ENCODE measurements around the gene ADIPOR1. TPM values are rescaled to one million over a fixed set of nuclear protein-coding genes. Genes with fewer than 3 reads are reported as not detected.
"Not testable (repeated sequence)": the region's sequence is repeated elsewhere in the genome, so short reads cannot be mapped to it uniquely, and the experiment has no call there.

Gene ADIPOR1
- total RNA-seq, 4 donors from 2014 or later: 68.6 to 95.1 (median 80.1) TPM

DNA sequence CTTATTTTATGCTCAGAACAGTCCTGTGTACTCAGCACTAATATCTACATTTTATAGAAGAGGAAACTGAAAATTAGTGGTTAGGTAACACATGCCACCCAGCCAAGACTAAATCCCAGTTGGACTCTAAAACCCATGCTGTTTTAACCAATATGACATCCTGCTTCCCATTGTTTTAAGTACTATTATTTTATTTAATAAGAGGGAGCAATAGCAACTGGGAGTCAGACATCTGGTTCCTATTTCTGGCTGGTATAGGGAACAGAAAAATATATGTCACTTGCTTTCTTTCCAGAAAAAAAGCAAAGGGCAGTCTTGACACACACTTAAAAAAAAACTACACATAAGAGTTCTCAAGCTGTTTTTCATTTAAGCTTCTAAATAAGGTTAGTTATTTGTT, 43.0 kb downstream of the ADIPOR1 start:
- no peaks in the 10 kb centered on the region for H3K4me1 ChIP-seq
- no peak for TF ChIP-seq CTCF (IDR thresholded peaks at IDR 0.05)
- no peak for TF ChIP-seq POLR2A (IDR thresholded peaks at IDR 0.05)
- no peak for TF ChIP-seq EP300 (IDR thresholded peaks at IDR 0.05)
- H3K36me3 ChIP-seq: peaks cover 0 to 97% (median 18%) of the 10 kb centered on the region in 3 donors
- no peak overlapping the region for H3K27ac ChIP-seq
- DNase-seq (ENCODE audit: low spot score in 2 of 2): no peak
- no peak overlapping the region for H3K4me3 ChIP-seq
- H3K9me3 ChIP-seq: no peaks in the 10 kb centered on the region
- no peaks in the 10 kb centered on the region for H3K27me3 ChIP-seq

DNA sequence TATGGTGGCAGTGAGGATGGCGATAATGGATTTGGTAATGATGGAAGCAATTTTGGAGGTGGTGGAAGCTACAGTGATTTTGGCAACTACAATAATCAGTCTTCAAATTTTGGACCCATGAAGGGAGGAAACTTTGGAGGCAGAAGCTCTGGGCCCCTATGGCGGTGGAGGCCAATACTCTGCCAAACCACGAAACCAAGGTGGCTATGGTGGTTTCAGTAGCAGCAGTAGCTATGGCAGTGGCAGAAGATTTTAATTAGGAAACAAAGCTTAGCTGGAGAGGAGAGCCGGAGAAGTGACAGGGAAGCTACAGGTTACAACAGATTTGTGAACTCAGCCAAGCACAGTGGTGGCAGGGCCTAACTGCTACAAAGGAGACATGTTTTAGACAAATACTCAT, 45.6 kb downstream of the ADIPOR1 start:
- H3K4me1 ChIP-seq; H3K27me3 ChIP-seq; H3K9me3 ChIP-seq; H3K27ac ChIP-seq; DNase-seq (ENCODE audit: low spot score in 2 of 2); H3K4me3 ChIP-seq: not testable (repeated sequence)
- peaks cover 0 to 99% (median 26%) of the 10 kb centered on the region in 3 donors for H3K36me3 ChIP-seq
- WGBS, 2 donors: 91 to 96% methylated on average over 4 of the region's 4 CpGs

DNA sequence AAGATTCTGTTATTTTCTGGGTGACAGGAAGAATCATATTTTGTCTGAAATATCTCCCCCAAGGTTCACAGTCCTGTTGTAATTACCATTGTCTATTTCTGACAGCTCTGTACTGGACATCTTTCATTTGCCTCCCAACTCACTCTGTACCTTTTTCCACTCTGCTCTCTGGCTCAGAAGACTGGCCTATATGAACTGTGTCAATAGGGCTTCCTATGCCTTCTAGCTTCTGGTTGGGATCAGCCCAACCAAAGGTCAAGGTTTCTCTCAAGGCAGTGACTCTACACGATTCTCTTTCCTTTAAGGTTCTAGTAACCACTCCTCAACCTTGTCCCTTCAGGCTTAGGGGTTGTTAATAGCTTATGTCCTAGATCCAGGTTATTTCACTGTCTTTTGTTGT, 48.6 kb downstream of the ADIPOR1 start:
- no peaks in the 10 kb centered on the region for H3K4me1 ChIP-seq
- no peaks in the 10 kb centered on the region for H3K27me3 ChIP-seq
- 78 to 79% methylated on average over 1 of the region's 1 CpG for WGBS, 2 donors
- DNase-seq (ENCODE audit: low spot score in 2 of 2): no peak
- TF ChIP-seq POLR2A (IDR thresholded peaks at IDR 0.05): no peak
- no peak for TF ChIP-seq CTCF (IDR thresholded peaks at IDR 0.05)
- no peak for TF ChIP-seq EP300 (IDR thresholded peaks at IDR 0.05)
- no peak overlapping the region for H3K27ac ChIP-seq
- H3K36me3 ChIP-seq: peaks cover 2 to 93% (median 13%) of the 10 kb centered on the region in 3 donors
- no peak overlapping the region for H3K4me3 ChIP-seq
- H3K9me3 ChIP-seq: no peaks in the 10 kb centered on the region

GRCh38 chr1:202908998-202909397, 49.1 kb downstream of the ADIPOR1 start:
- Histone ChIP-seq H3K4me1 (no peaks in the 10 kb centered on the region), H3K27me3 (no peaks in the 10 kb centered on the region), H3K27ac (no peak overlapping the region), H3K36me3 (peaks cover 2 to 93% (median 13%) of the 10 kb centered on the region in 3 donors), H3K4me3 (no peak overlapping the region), H3K9me3 (no peaks in the 10 kb centered on the region)
- 94 to 96% methylated on average over 6 of the region's 6 CpGs for WGBS, 2 donors
- DNase-seq (ENCODE audit: low spot score in 2 of 2): no peak
- no peak for TF ChIP-seq CTCF (IDR thresholded peaks at IDR 0.05)
- TF ChIP-seq EP300 (IDR thresholded peaks at IDR 0.05): no peak

GRCh38 chr1:202905331-202905730, 52.8 kb downstream of the ADIPOR1 start:
- no peak overlapping the region for H3K4me3 ChIP-seq
- H3K4me1 ChIP-seq: no peaks in the 10 kb centered on the region
- no peak overlapping the region for H3K27ac ChIP-seq
- 61 to 82% methylated on average over 4 of the region's 4 CpGs for WGBS, 2 donors
- no peak for DNase-seq (ENCODE audit: low spot score in 2 of 2)
- peaks cover 2 to 93% (median 8%) of the 10 kb centered on the region in 3 donors for H3K36me3 ChIP-seq
- TF ChIP-seq POLR2A (IDR thresholded peaks at IDR 0.05): no peak
- no peak for TF ChIP-seq CTCF (IDR thresholded peaks at IDR 0.05)
- no peak for TF ChIP-seq EP300 (IDR thresholded peaks at IDR 0.05)
- H3K27me3 ChIP-seq: no peaks in the 10 kb centered on the region
- no peaks in the 10 kb centered on the region for H3K9me3 ChIP-seq

GRCh38 chr1:202903808-202904207, 54.3 kb downstream of the ADIPOR1 start:
- not testable (repeated sequence) for DNase-seq (ENCODE audit: low spot score in 2 of 2); H3K27ac ChIP-seq; H3K4me3 ChIP-seq; H3K9me3 ChIP-seq; H3K4me1 ChIP-seq; H3K27me3 ChIP-seq
- 88 to 95% methylated on average over 5 of the region's 5 CpGs for WGBS, 2 donors
- H3K36me3 ChIP-seq: peaks cover 2 to 93% (median 8%) of the 10 kb centered on the region in 3 donors
